RWPE1 (cell line): Measurements from ENCODE around the gene EGR4.

Experiments used
- CTCF ChIA-PET: fragments of 350-600 bp; sonication (Branson Sonifier 250); formaldehyde crosslinking; extraction: SDS; loops from one replicate; lab custom pipeline; 2021; lab: Yijun Ruan, JAX
- POLR2A ChIA-PET: fragments of 400-600 bp; formaldehyde crosslinking; extraction: SDS; loops from one replicate; lab custom pipeline; 2020; ENCODE audit warnings: antibody characterized with exemption; ENCODE audit not compliant: low non-redundant PET; lab: Yijun Ruan, JAX
- DNase-seq: peaks from one replicate; pipeline ENCODE4 v3.0.0; 2012; ENCODE audit warnings: low spot score
- H3K27ac ChIP-seq: fragments of 450-650 bp; 2 replicates; pipeline ENCODE4 v1.5.1; 2017
- TF ChIP-seq, protein P1 (sequence below): fragments of 450-650 bp; conservative IDR thresholded peaks from 2 replicates; pipeline ENCODE4 v1.5.1; 2017; ENCODE audit warnings: low read depth, mild to moderate bottlenecking

The EGR4 gene

DNA sequence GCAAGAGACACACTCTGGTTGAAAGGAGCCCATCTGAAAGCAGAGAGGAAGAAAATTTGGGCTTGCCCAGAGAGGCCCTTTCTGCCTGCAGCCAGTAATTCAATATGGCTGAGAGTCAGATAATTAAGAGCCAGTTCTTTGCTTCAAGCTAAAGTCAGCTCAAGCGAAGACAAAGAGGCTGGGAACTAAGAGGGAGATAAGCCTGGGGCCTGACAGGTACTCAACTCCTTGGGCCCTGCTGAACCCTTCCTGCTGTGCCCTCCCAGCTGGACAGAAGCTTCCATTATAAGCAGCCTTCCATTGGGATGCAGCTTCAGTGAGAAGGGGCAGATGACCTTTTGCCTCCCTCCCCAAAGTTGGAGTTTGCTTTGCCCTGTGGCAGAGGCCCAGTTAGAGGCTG lies 21.1 kb downstream of the EGR4 start:
- no peak overlapping the region for H3K27ac ChIP-seq
- CTCF ChIA-PET: interaction anchor here (0.6 kb wide), 1 partner anchor 19 kb away, joined by 3 read pairs; no protein-coding TSS in a partner anchor
- DNase-seq: no peak
- TF ChIP-seq, protein P1, sequence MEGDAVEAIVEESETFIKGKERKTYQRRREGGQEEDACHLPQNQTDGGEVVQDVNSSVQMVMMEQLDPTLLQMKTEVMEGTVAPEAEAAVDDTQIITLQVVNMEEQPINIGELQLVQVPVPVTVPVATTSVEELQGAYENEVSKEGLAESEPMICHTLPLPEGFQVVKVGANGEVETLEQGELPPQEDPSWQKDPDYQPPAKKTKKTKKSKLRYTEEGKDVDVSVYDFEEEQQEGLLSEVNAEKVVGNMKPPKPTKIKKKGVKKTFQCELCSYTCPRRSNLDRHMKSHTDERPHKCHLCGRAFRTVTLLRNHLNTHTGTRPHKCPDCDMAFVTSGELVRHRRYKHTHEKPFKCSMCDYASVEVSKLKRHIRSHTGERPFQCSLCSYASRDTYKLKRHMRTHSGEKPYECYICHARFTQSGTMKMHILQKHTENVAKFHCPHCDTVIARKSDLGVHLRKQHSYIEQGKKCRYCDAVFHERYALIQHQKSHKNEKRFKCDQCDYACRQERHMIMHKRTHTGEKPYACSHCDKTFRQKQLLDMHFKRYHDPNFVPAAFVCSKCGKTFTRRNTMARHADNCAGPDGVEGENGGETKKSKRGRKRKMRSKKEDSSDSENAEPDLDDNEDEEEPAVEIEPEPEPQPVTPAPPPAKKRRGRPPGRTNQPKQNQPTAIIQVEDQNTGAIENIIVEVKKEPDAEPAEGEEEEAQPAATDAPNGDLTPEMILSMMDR: no peak
- POLR2A ChIA-PET: no interaction called here

DNA sequence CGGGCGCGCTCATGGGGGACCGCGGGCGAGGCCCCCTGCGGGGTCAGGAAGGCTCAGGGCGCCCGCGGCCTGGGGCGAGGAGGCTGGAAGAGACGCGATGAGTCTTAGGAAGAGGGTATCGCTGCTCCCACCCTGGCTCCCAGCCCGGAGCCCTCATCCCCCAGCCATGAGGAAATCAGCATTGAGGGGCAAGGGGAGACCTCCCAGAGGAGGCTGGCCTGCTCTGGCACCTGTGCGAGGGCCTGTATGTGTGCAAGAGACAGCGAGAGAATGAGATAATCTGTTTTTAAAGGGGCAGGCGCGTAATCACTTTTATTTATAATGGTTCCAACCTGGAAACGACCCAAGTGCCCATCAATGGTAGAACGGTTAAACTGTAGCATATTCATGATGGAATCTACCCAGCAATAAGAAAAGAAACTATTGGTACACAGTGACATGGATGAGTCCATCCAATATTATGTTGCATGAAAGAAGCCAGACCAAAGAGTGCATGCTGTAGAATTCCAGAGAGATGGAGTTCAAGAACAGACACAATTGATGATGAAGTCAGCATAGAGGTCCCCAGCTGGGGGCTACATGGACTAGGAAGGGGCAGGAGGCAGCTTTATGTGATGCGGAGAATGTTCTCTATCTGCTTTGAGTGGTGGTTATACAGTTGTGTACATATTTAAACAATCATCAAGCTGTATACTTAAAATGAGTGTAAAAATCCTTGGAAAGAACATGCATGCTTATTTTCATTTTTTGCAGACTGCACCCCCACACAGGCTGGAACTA lies 23.5 kb downstream of the EGR4 start:
- CTCF ChIA-PET: interaction anchor here (1.1 to 1.2 kb wide), 2 partner anchors 22 to 23 kb away, joined by 6 to 7 read pairs; partner anchors contain the start of gene EGR4
- TF ChIP-seq, protein P1: no peak
- POLR2A ChIA-PET: no interaction called here
- no peak for DNase-seq
- H3K27ac ChIP-seq: no peak overlapping the region

DNA sequence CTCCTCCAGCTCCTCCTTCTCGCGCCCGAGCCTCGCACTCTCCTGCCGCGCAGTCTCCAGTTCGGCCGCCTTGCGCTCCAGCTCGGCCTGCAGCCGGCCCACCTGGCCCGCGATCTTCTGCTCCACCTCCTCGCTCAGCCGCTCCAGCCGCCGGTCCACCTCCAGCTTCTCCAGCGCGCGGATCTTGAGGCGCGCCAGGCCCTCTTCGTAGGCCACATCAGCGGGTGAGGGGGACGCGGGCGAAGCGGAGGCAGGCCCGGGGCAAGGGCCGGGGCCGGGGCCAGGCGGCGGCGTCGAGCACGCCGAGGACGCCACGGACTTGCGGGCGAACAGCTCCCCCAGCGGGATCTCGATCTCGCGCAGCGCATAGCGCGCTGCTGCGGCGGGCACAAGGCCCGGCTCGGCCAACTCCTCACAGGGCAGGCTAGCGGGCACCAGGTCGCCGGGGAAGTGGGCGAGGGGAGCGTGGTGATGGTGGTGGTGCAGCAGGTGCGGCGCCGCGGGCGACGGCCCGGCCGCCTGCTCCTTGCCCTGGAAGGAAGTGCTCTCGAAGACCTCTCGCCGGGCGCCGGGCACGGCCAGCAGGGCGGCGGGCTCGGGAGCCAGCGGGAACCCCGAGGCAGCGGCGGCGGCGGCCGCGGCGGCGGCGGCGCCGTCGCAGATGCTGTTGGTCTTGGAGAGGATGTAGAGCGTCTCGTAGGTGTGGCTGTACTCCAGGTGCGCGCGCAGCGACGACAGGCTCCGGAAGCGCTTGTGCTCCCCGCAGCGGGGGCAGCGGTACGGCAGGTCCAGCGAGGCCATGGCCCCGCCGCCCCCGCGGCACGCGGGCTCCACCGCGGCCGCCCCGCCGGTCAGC lies 24.3 kb downstream of the EGR4 start:
- TF ChIP-seq, protein P1: peak; percentile 3; the same call in 1 of the 2 replicates
- peak overlapping the region; percentile 27; the same call in 1 of the 2 replicates for H3K27ac ChIP-seq
- peak; percentile 71 for DNase-seq
- ChIA-PET POLR2A (interaction anchor here (0.6 to 0.9 kb wide), 2 partner anchors 35 to 130 kb away, joined by 3 to 6 read pairs; partner anchors contain the start of gene CCT7), CTCF (interaction anchor here (0.6 to 1.1 kb wide), 7 partner anchors 9 to 658 kb away, joined by 3 to 7 read pairs (median 4); partner anchors contain the start of gene PRADC1)

DNA sequence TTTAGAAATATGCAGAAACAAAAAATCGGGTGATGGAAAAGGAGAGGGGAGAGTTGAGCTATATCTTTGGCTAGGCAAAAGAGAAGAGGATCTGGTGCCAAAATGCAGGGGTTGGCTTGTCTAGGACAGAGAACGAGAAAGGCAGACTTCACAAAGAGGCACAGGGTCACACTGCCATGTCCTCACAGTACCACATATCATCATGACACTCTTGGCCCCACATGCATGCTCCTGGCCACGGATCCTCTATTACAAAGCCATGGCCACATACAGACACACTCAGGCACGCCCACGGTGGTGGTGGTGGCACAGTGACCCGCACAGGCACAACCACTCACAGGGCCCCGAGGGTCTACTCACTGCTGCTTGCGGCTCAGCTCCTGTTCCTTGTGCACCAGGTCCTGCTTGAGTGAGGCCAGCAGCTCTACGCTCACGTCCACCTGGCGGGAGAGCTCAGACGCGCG lies 24.9 kb downstream of the EGR4 start:
- ChIA-PET CTCF (interaction anchor here (0.6 to 1.1 kb wide), 8 partner anchors 8 to 659 kb away, joined by 3 to 7 read pairs (median 4); partner anchors contain the start of gene PRADC1), POLR2A (interaction anchor here (0.6 to 0.9 kb wide), 2 partner anchors 34 to 131 kb away, joined by 3 to 6 read pairs; partner anchors contain the start of gene CCT7)
- TF ChIP-seq, protein P1: no peak
- no peak for DNase-seq
- H3K27ac ChIP-seq: peak overlapping the region; percentile 27; the same call in 1 of the 2 replicates

DNA sequence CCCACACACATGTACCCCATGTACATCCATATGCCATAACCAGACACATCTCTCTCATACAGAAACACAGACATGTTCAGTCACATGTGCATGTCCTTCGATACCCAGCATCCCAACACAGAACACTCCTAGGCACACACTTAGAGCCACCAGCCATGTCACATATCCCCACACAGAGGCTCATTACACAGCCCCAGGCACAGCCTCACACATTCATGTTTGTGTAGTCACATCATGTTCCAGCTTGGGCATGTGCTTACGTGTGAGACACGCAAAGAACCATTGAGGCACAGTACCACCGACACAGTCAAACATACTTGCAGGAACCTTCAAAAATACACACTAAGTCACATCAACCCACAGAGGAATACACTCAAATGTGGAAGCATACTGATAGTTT lies 26.3 kb downstream of the EGR4 start:
- no peak for DNase-seq
- CTCF ChIA-PET: interaction anchor here (1.0 kb wide), 1 partner anchor 23 kb away, joined by 3 read pairs; no protein-coding TSS in a partner anchor
- POLR2A ChIA-PET: interaction anchor here (0.6 kb wide), 1 partner anchor 32 kb away, joined by 3 read pairs; no protein-coding TSS in a partner anchor
- H3K27ac ChIP-seq: no peak overlapping the region
- TF ChIP-seq, protein P1: no peak
